ENCODE results near the gene ELOVL6. TPM values are rescaled to one million over a fixed set of nuclear protein-coding genes. Genes with fewer than 3 reads are reported as not detected.

ELOVL6 gene
- total and polyA plus RNA-seq, 2 of the 4 experiments (the other 2 are of a cell fraction), result 17.9 to 19.0 TPM

- H3K14ac ChIP-seq (replicated peaks; ENCODE audit: low read depth, low read length), result no peak overlapping the region
- H3K4ac ChIP-seq (ENCODE audit: low read depth, low read length), result no peak overlapping the region
- H4K5ac ChIP-seq (ENCODE audit: low read depth, low read length), result no peak overlapping the region
- H3K23ac ChIP-seq (ENCODE audit: low read depth, low read length), result no peak overlapping the region
- no peak overlapping the region for H2BK5ac ChIP-seq (ENCODE audit: low read depth, low read length, poor library complexity, severe bottlenecking)
- no peak overlapping the region for H2BK20ac ChIP-seq (ENCODE audit: low read depth, low read length)
- in situ Hi-C loops (cut with MboI; ENCODE audit: low sequenced_read_pairs) (no loop called here), dilution Hi-C loops (cut with HindIII; ENCODE audit: low sequenced_read_pairs, unreplicated experiment) (no loop called here), intact Hi-C loops (cut with micrococcal nuclease) (no loop called here)
- peaks cover 3% of the 10 kb centered on the region; the same call in 1 of the 2 replicates for H3K4me1 ChIP-seq (ENCODE audit: control insufficient read depth, insufficient read depth, low read length)
- no peaks in the 10 kb centered on the region for H3K27me3 ChIP-seq (ENCODE audit: control insufficient read depth, insufficient read depth, low read length)
- no peak overlapping the region for H3K4me2 ChIP-seq (ENCODE audit: low read depth, low read length)
- no peak overlapping the region for H2AFZ ChIP-seq (replicated peaks; ENCODE audit: low read length, poor library complexity)
- ChIA-PET CTCF (interaction anchor here (0.7 to 1.6 kb wide), 2 partner anchors 12 to 22 kb away, joined by 3 to 4 read pairs; no protein-coding TSS in a partner anchor), POLR2A (ENCODE audit: unreplicated experiment) (no interaction called here)
- no peak overlapping the region for H2AK5ac ChIP-seq (ENCODE audit: low read depth, low read length)
- no peak overlapping the region for H3K9ac ChIP-seq (ENCODE audit: low read depth, low read length)
- H3K79me1 ChIP-seq (ENCODE audit: low read depth in 1 of 2, low read length in 2 of 2), result peaks cover 6 to 8% of the 10 kb centered on the region in 2 experiments; a peak in 3 of 4 replicates
- BruUV-seq (replicated peaks), result no TSS peak
- H3K9me3 ChIP-seq (ENCODE audit: control insufficient read depth, insufficient read depth, low read length), result no peaks in the 10 kb centered on the region
- H2BK15ac ChIP-seq (ENCODE audit: low read depth, low read length), result no peak overlapping the region
- WGBS, 2 experiments (ENCODE audit: extremely low coverage in 2 of 2, insufficient read length in 1 of 2), result 100% methylated on average over 1 of the region's 5 CpGs; no CpG with 5 or more reads in 1 of the 2 experiments
- H2BK120ac ChIP-seq (ENCODE audit: low read depth, low read length), result no peak overlapping the region
- peaks cover 5% of the 10 kb centered on the region; the same call in 1 of the 2 replicates for H3K9me1 ChIP-seq (ENCODE audit: insufficient read depth, low read length)
- no peak overlapping the region for H3K56ac ChIP-seq (ENCODE audit: extremely low read depth, insufficient read depth, low read length)
- no peak overlapping the region for H3K4me3 ChIP-seq (ENCODE audit: insufficient read depth, low read depth, low read length)
- ATAC-seq (ENCODE audit: low read depth) (no peak), DNase-seq (no peak)
- no peak overlapping the region for H3K18ac ChIP-seq (ENCODE audit: low read depth, low read length)
- no peak overlapping the region for H3K27ac ChIP-seq (ENCODE audit: insufficient read depth, low read length)
- H4K8ac ChIP-seq (ENCODE audit: low read depth in 2 of 2, low read length in 2 of 2), result no peak overlapping the region
- H4K91ac ChIP-seq (ENCODE audit: insufficient read depth, low read depth, low read length), result no peak overlapping the region
- no peaks in the 10 kb centered on the region for H4K20me1 ChIP-seq (ENCODE audit: insufficient read depth, low read length)
- H3K36me3 ChIP-seq (ENCODE audit: control insufficient read depth, insufficient read depth, low read length), result no peaks in the 10 kb centered on the region
- H2AK9ac ChIP-seq (replicated peaks; ENCODE audit: low read depth, low read length, poor library complexity), result no peak overlapping the region
- TF ChIP-seq MAFK (IDR thresholded peaks at IDR 0.05; ENCODE audit: low read depth, low read length), result no peak
Measured at GRCh38 chr4:110152386-110152785, 46.0 kb downstream of the ELOVL6 start.
